GM23338 (cell line): Measurements from ENCODE around the gene ARRDC1. TPM values are rescaled to one million over a fixed set of nuclear protein-coding genes. Genes with fewer than 3 reads are reported as not detected.

Experiments used
- ATAC-seq: fragments of 200-7000 bp; cut with Tn5 transposase; 3 replicates; pipeline ENCODE4 v1.9.1; 2020
- DNase-seq: peaks from one replicate; pipeline ENCODE4 v3.0.0-alpha.2; 2015; ENCODE audit warnings: low spot score
- H2AFZ ChIP-seq: fragments of 200-600 bp; sonication (generic); 2 replicates; pipeline ENCODE4 v1.8.0; 2016; ENCODE audit warnings: antibody characterized with exemption, mild to moderate bottlenecking, moderate library complexity
- H3F3A ChIP-seq: fragments of 200-600 bp; sonication (generic); replicated peaks from 2 replicates; pipeline ENCODE4 v1.8.0; 2017; ENCODE audit warnings: antibody characterized with exemption, mixed run types, low read depth
- H3K27ac ChIP-seq: fragments of 200-600 bp; sonication (generic); 2 replicates; pipeline ENCODE4 v1.6.1; 2016; ENCODE audit warnings: low read depth
- H3K27me3 ChIP-seq: fragments of 200-600 bp; sonication (generic); 2 replicates; pipeline ENCODE4 v1.8.0; 2016; ENCODE audit warnings: mild to moderate bottlenecking, mixed run types, moderate library complexity; ENCODE audit not compliant: insufficient read depth
- H3K36me3 ChIP-seq: fragments of 200-600 bp; sonication (generic); 2 replicates; pipeline ENCODE4 v1.8.0; 2016; ENCODE audit warnings: mild to moderate bottlenecking; ENCODE audit not compliant: insufficient read depth
- H3K4me1 ChIP-seq: fragments of 200-600 bp; sonication (generic); 2 replicates; pipeline ENCODE4 v1.8.0; 2016; ENCODE audit warnings: mild to moderate bottlenecking, moderate library complexity; ENCODE audit not compliant: insufficient read depth
- H3K4me2 ChIP-seq: fragments of 200-600 bp; sonication (generic); 2 replicates; pipeline ENCODE4 v1.7.1; 2017; ENCODE audit warnings: mixed run types
- H3K4me3 ChIP-seq: fragments of 200-600 bp; sonication (generic); 2 replicates; pipeline ENCODE4 v1.6.1; 2016; ENCODE audit warnings: mixed run types
- H3K79me2 ChIP-seq: fragments of 200-600 bp; sonication (generic); replicated peaks from 2 replicates; pipeline ENCODE4 v1.8.0; 2017; ENCODE audit warnings: mild to moderate bottlenecking; ENCODE audit not compliant: insufficient read depth
- H3K9me2 ChIP-seq: fragments of 200-600 bp; sonication (generic); 2 replicates; pipeline ENCODE4 v1.8.0; 2017; ENCODE audit not compliant: insufficient read depth
- H4K20me1 ChIP-seq: fragments of 200-600 bp; sonication (generic); replicated peaks from 2 replicates; pipeline ENCODE4 v1.8.0; 2017; ENCODE audit warnings: mild to moderate bottlenecking; ENCODE audit not compliant: insufficient read depth
- H3K27ac Mint-ChIP-seq: 2 replicates; pipeline ENCODE4 v1.8.0; 2020; ENCODE audit warnings: inconsistent platforms, mild to moderate bottlenecking, moderate library complexity, mixed read lengths
- H3K27me3 Mint-ChIP-seq: 3 replicates; pipeline ENCODE4 v1.8.0; 2022; ENCODE audit warnings: low read depth, mild to moderate bottlenecking, moderate library complexity, mixed read lengths, inconsistent platforms; ENCODE audit not compliant: insufficient read depth, poor library complexity
- H3K36me3 Mint-ChIP-seq: 3 replicates; pipeline ENCODE4 v1.8.0; 2021; ENCODE audit warnings: low read depth, mild to moderate bottlenecking, inconsistent platforms, moderate library complexity, mixed read lengths
- H3K4me1 Mint-ChIP-seq: 3 replicates; pipeline ENCODE4 v1.8.0; 2020; ENCODE audit warnings: mild to moderate bottlenecking, inconsistent platforms, mixed read lengths
- H3K4me3 Mint-ChIP-seq: 3 replicates; pipeline ENCODE4 v1.8.0; 2021; ENCODE audit warnings: moderate library complexity, mild to moderate bottlenecking, inconsistent platforms, mixed read lengths
- H3K9me3 Mint-ChIP-seq: 3 replicates; pipeline ENCODE4 v1.8.0; 2020; ENCODE audit warnings: moderate library complexity, mild to moderate bottlenecking, inconsistent platforms, mixed read lengths
- CREB1 ChIP-seq: fragments of 250-450 bp; sonication (Bioruptor Pico); IDR thresholded peaks from 2 replicates; pipeline ENCODE4 v1.5.0; 2020; ENCODE audit warnings: low read depth, mild to moderate bottlenecking, moderate library complexity
- CTCF ChIP-seq, 2 experiments: fragments of 200-600 bp in 1 of 2; sonication (generic) in 1 of 2; conservative IDR thresholded peaks; 2 replicates each; pipeline versions ENCODE4 v1.5.1 to v1.6.1; 2016 to 2017; ENCODE audit warnings: antibody characterized with exemption in 2 of 2, low read depth in 2 of 2, mild to moderate bottlenecking in 2 of 2, moderate library complexity in 1 of 2
- ETS1 ChIP-seq: IDR thresholded peaks from 2 replicates; pipeline ENCODE4 v1.6.1; 2016; ENCODE audit warnings: antibody characterized with exemption
- EZH2 ChIP-seq: fragments of 200-600 bp; sonication (generic); IDR thresholded peaks from one replicate; pipeline ENCODE4 v1.8.0; 2017; ENCODE audit warnings: antibody characterized with exemption, mild to moderate bottlenecking, low read depth; ENCODE audit not compliant: unreplicated experiment
- EZH2phosphoT487 ChIP-seq: fragments of 200-600 bp; sonication (generic); IDR thresholded peaks from one replicate; pipeline ENCODE4 v1.8.1; 2018; ENCODE audit warnings: antibody characterized with exemption; ENCODE audit not compliant: unreplicated experiment
- JUNB ChIP-seq: IDR thresholded peaks from one replicate; pipeline ENCODE4 v1.6.1; 2016; ENCODE audit warnings: antibody characterized with exemption; ENCODE audit not compliant: unreplicated experiment
- NANOG ChIP-seq: IDR thresholded peaks from 2 replicates; pipeline ENCODE4 v1.6.1; 2016; ENCODE audit warnings: antibody characterized with exemption, borderline replicate concordance
- POLR2AphosphoS5 ChIP-seq: IDR thresholded peaks from 2 replicates; pipeline ENCODE4 v1.6.1; 2016; ENCODE audit warnings: antibody characterized with exemption, low read depth
- REST ChIP-seq: IDR thresholded peaks from one replicate; pipeline ENCODE4 v1.6.1; 2018; ENCODE audit warnings: antibody characterized with exemption; ENCODE audit not compliant: unreplicated experiment
- STAT1 ChIP-seq: IDR thresholded peaks from one replicate; pipeline ENCODE4 v1.6.1; 2016; ENCODE audit warnings: antibody characterized with exemption; ENCODE audit not compliant: unreplicated experiment
- ZNF114 ChIP-seq: fragments of 250-450 bp; sonication (Bioruptor Pico); IDR thresholded peaks from 2 replicates; pipeline ENCODE4 v1.5.0; 2020; ENCODE audit warnings: mild to moderate bottlenecking, moderate library complexity
- ZNF331 ChIP-seq: fragments of 250-450 bp; sonication (Bioruptor Pico); IDR thresholded peaks from 2 replicates; pipeline ENCODE4 v1.5.0; 2020; ENCODE audit warnings: low read depth, mild to moderate bottlenecking, moderate library complexity
- ZNF462 ChIP-seq: fragments of 250-450 bp; sonication (Bioruptor Pico); IDR thresholded peaks from 2 replicates; pipeline ENCODE4 v1.5.0; 2020; ENCODE audit warnings: mild to moderate bottlenecking, moderate library complexity
- polyA plus RNA-seq: library from polyadenylated mRNA; unstranded; fragments of >200 nt; fragmentation: Nextera tagmentation; extraction: Ambion mirVana; gene quantifications from 2 replicates; pipeline ENCODE4 v1.2.1, GENCODE V29; 2016
- total RNA-seq: library from RNA; depleted of rRNA; stranded (reverse); fragments of >200 nt; shearing (Covaris generic); gene quantifications from 2 replicates; pipeline ENCODE4 v1.2.3, GENCODE V29; 2014

ARRDC1 gene
- total and polyA plus RNA-seq, 2 experiments from 2014 or later = 36.6 to 63.8 TPM

- Histone ChIP-seq H3K79me2 (peaks cover 17% of the 10 kb centered on the region), H4K20me1 (peaks cover 14% of the 10 kb centered on the region; the same call in 1 of the 2 replicates), H3K36me3 (peaks cover 15% of the 10 kb centered on the region), H2AFZ (no peak overlapping the region), H3F3A (0 out of 2 replicates have a peak, but pooled peaks cover 7% of the 10 kb centered on the region), H3K9me2 (no peaks in the 10 kb centered on the region), H3K4me3 (no peak overlapping the region), H3K4me1 (peaks cover 9% of the 10 kb centered on the region), H3K27me3 (no peaks in the 10 kb centered on the region), H3K4me2 (no peak overlapping the region), H3K27ac (no peak overlapping the region)
- Mint-ChIP-seq H3K27ac (no peak overlapping the region), H3K4me3 (peak overlapping the region; percentile 88; the same call in 2 of the 3 replicates), H3K27me3 (peaks cover 18% of the 10 kb centered on the region), H3K36me3 (peaks cover 52% of the 10 kb centered on the region), H3K9me3 (peaks cover 2% of the 10 kb centered on the region; the same call in 1 of the 3 replicates), H3K4me1 (peaks cover 5% of the 10 kb centered on the region; the same call in 2 of the 3 replicates)
- DNase-seq = no peak
- TF ChIP-seq NANOG (no peak), REST (no peak), ZNF331 (no peak), ETS1 (no peak), EZH2 (no peak), STAT1 (no peak), ZNF462 (no peak), CREB1 (CRISPR knock-in tag) (no peak), CTCF (conservative IDR thresholded peaks at IDR 0.05; ENCODE audit: low read depth in 2 of 2) (no peak), EZH2phosphoT487 (no peak), ZNF114 (CRISPR knock-in tag) (no peak), JUNB (no peak), POLR2AphosphoS5 (no peak)
- no peak for ATAC-seq
Measured at GRCh38 chr9:137588311-137588710, 17.2 kb upstream of the ARRDC1 start.
